ENCODE data around the gene LRRTM4. TPM values are rescaled to one million over a fixed set of nuclear protein-coding genes. Genes with fewer than 3 reads are reported as not detected.

LRRTM4 gene
- total and polyA plus RNA-seq, 2 of the 13 experiments (the other 11 are each of a cell fraction or from before 2014, with no cell fraction given): 1.2 TPM

GRCh38 chr2:77487074-77487803, 34.9 kb downstream of the LRRTM4 start:
- H3K9ac ChIP-seq (ENCODE audit: insufficient read depth, low read depth, low read length): no peak overlapping the region
- ChIA-PET POLR2A (no interaction called here), CTCF (ENCODE audit: low intra/inter-chr PET ratio, low total read pairs) (no interaction called here)
- no TSS peak for BruUV-seq (replicated peaks)
- H3K4me3 ChIP-seq (replicated peaks in 1 of 3; ENCODE audit: insufficient read depth in 1 of 3, low read depth in 2 of 3, low read length in 3 of 3): no peak overlapping the region
- H3K27me3 ChIP-seq (ENCODE audit: control insufficient read depth in 1 of 2, insufficient read depth in 2 of 2, low read length in 2 of 2): no peaks in the 10 kb centered on the region
- in situ Hi-C loops (cut with HindIII; ENCODE audit: extremely low pct_ligation_motif_present, low pct_unique_long_range_greater_than_20kb) (no loop called here), intact Hi-C loops (cut with micrococcal nuclease; ENCODE audit: unreplicated experiment) (no loop called here)
- H3K9me3 ChIP-seq (ENCODE audit: low read length): no peaks in the 10 kb centered on the region
- H3K4me1 ChIP-seq (ENCODE audit: insufficient read depth, low read length): no peaks in the 10 kb centered on the region
- H2AFZ ChIP-seq (ENCODE audit: low read length): no peak overlapping the region
- H4K20me1 ChIP-seq (ENCODE audit: insufficient read depth, low read length): no peaks in the 10 kb centered on the region
- peak; percentile 58 for ATAC-seq
- no peak for DNase-seq (ENCODE audit: low spot score)
- H3K4me2 ChIP-seq (ENCODE audit: low read depth, low read length): no peak overlapping the region
- no peak for TF ChIP-seq ZBTB38 (CRISPR knock-in tag; IDR thresholded peaks at IDR 0.05)
- TF ChIP-seq ZSCAN5A (CRISPR knock-in tag; IDR thresholded peaks at IDR 0.05; ENCODE audit: borderline replicate concordance): no peak
- TF ChIP-seq RFX3 (CRISPR knock-in tag; IDR thresholded peaks at IDR 0.05): no peak
- TF ChIP-seq ZNF101 (CRISPR knock-in tag; IDR thresholded peaks at IDR 0.05; ENCODE audit: borderline replicate concordance, low read depth): no peak
- FAIRE-seq: no peak
- H3K36me3 ChIP-seq (replicated peaks in 1 of 2; ENCODE audit: control insufficient read depth in 1 of 2, insufficient read depth in 2 of 2, low read length in 2 of 2): no peaks in the 10 kb centered on the region
- H3K27ac ChIP-seq (ENCODE audit: extremely low read length, insufficient read depth, low read length): no peak overlapping the region
- H3K79me2 ChIP-seq (ENCODE audit: insufficient read depth, low read length): no peaks in the 10 kb centered on the region
- 44% methylated on average over 13 of the region's 15 CpGs for WGBS (ENCODE audit: low lambda C conversion rate)

GRCh38 chr2:77484026-77484425, 38.1 kb downstream of the LRRTM4 start:
- intact Hi-C loops (cut with micrococcal nuclease; ENCODE audit: unreplicated experiment) (no loop called here), in situ Hi-C loops (cut with HindIII; ENCODE audit: extremely low pct_ligation_motif_present, low pct_unique_long_range_greater_than_20kb) (no loop called here)
- no peaks in the 10 kb centered on the region for H3K36me3 ChIP-seq (replicated peaks in 1 of 2; ENCODE audit: control insufficient read depth in 1 of 2, insufficient read depth in 2 of 2, low read length in 2 of 2)
- no peak overlapping the region for H3K4me2 ChIP-seq (ENCODE audit: low read depth, low read length)
- CTCF ChIA-PET (ENCODE audit: low intra/inter-chr PET ratio, low total read pairs): no interaction called here
- no peaks in the 10 kb centered on the region for H3K27me3 ChIP-seq (ENCODE audit: control insufficient read depth in 1 of 2, insufficient read depth in 2 of 2, low read length in 2 of 2)
- ATAC-seq (no peak), DNase-seq (ENCODE audit: low spot score) (no peak), FAIRE-seq (no peak)
- H3K4me1 ChIP-seq (ENCODE audit: insufficient read depth, low read length): no peaks in the 10 kb centered on the region
- no peaks in the 10 kb centered on the region for H3K9me3 ChIP-seq (ENCODE audit: low read length)
- H2AFZ ChIP-seq (ENCODE audit: low read length): no peak overlapping the region
- no peaks in the 10 kb centered on the region for H3K79me2 ChIP-seq (ENCODE audit: insufficient read depth, low read length)
- no peak overlapping the region for H3K4me3 ChIP-seq (replicated peaks in 1 of 3; ENCODE audit: insufficient read depth in 1 of 3, low read depth in 2 of 3, low read length in 3 of 3)
- no peak for TF ChIP-seq DRAP1 (CRISPR knock-in tag; IDR thresholded peaks at IDR 0.05)
- no peak for TF ChIP-seq THAP9 (CRISPR knock-in tag; IDR thresholded peaks at IDR 0.05; ENCODE audit: borderline replicate concordance)
- H3K9ac ChIP-seq (ENCODE audit: insufficient read depth, low read depth, low read length): no peak overlapping the region
- H3K27ac ChIP-seq (ENCODE audit: extremely low read length, insufficient read depth, low read length): no peak overlapping the region
- POLR2A ChIA-PET: no interaction called here
- H4K20me1 ChIP-seq (ENCODE audit: insufficient read depth, low read length): no peaks in the 10 kb centered on the region
- BruUV-seq (replicated peaks): no TSS peak
